Caco-2 (cell line): ENCODE measurements around the gene DNAJA3. TPM values are rescaled to one million over a fixed set of nuclear protein-coding genes. Genes with fewer than 3 reads are reported as not detected.

Experiments
- BruUV-seq: library from RNA; stranded (reverse); fragments of 400-500 nt; replicated peaks from 2 replicates; lab custom pipeline; 2021; lab: Mats Ljungman, UMichigan
- CTCF ChIA-PET: fragments of 300-600 bp; sonication (Branson Sonifier 250); formaldehyde crosslinking; loops from one replicate; lab custom pipeline; 2022; ENCODE audit warnings: antibody characterized with exemption; lab: Charles Lee
- POLR2A ChIA-PET: fragments of 300-600 bp; sonication (Branson Sonifier 250); formaldehyde crosslinking; loops from one replicate; lab custom pipeline; 2022; ENCODE audit warnings: antibody characterized with exemption; lab: Charles Lee
- DNase-seq, 2 experiments: peaks; one replicate each; pipeline versions ENCODE4 v3.0.0 to v3.0.0-alpha.2; 2020 to 2022
- H3K27me3 ChIP-seq: replicated peaks from 2 replicates; pipeline ENCODE4 v1.6.0; 2011; ENCODE audit warnings: low read length; ENCODE audit not compliant: control insufficient read depth, insufficient read depth
- H3K36me3 ChIP-seq: 2 replicates; pipeline ENCODE4 v1.5.1; 2011; ENCODE audit warnings: low read length; ENCODE audit not compliant: control insufficient read depth, insufficient read depth
- H3K4me1 ChIP-seq: fragments of 250-450 bp; sonication (Bioruptor Pico); 2 replicates; pipeline ENCODE4 v1.5.1; 2020; ENCODE audit warnings: mild to moderate bottlenecking
- H3K4me3 ChIP-seq: 2 replicates; pipeline ENCODE4 v1.5.1; 2011; ENCODE audit warnings: low read depth, mild to moderate bottlenecking, control low read depth, low read length
- H3K9me3 ChIP-seq: fragments of 250-450 bp; sonication (Bioruptor Pico); 2 replicates; pipeline ENCODE4 v1.5.1; 2020; ENCODE audit warnings: mild to moderate bottlenecking, moderate library complexity
- H3K27ac Mint-ChIP-seq: one replicate; pipeline ENCODE4 v1.8.0; 2022; ENCODE audit warnings: mixed read lengths; ENCODE audit not compliant: unreplicated experiment
- H3K27me3 Mint-ChIP-seq: one replicate; pipeline ENCODE4 v1.8.0; 2022; ENCODE audit warnings: mixed read lengths; ENCODE audit not compliant: insufficient read depth, unreplicated experiment
- H3K36me3 Mint-ChIP-seq: one replicate; pipeline ENCODE4 v1.8.0; 2022; ENCODE audit warnings: mild to moderate bottlenecking, mixed read lengths; ENCODE audit not compliant: insufficient read depth, unreplicated experiment
- H3K4me1 Mint-ChIP-seq: one replicate; pipeline ENCODE4 v1.8.0; 2022; ENCODE audit warnings: low read depth, mixed read lengths; ENCODE audit not compliant: unreplicated experiment
- H3K4me3 Mint-ChIP-seq: one replicate; pipeline ENCODE4 v1.8.0; 2022; ENCODE audit warnings: mild to moderate bottlenecking, moderate library complexity, mixed read lengths; ENCODE audit not compliant: unreplicated experiment
- H3K9me3 Mint-ChIP-seq: one replicate; pipeline ENCODE4 v1.8.0; 2022; ENCODE audit warnings: mixed read lengths; ENCODE audit not compliant: unreplicated experiment
- intact Hi-C: fragments of 100-400 bp; cut with micrococcal nuclease; formaldehyde crosslinking; loops from one replicate; pipeline ENCODE4 v1.10.0; 2022; ENCODE audit not compliant: unreplicated experiment
- total RNA-seq: library from RNA; stranded (reverse); gene quantifications from 2 replicates; pipeline ENCODE4 v1.2.3, GENCODE V29; 2022
- TF ChIP-seq, protein P1 (sequence below), 2 experiments: fragments of 200-600 bp in 1 of 2; IDR thresholded peaks; 1 replicate in 1 of 2; 2 replicates in 1 of 2; pipeline versions ENCODE4 v1.5.1 to v1.8.0; 2011 to 2022; ENCODE audit warnings: antibody characterized with exemption in 1 of 2, control low read depth in 1 of 2, inconsistent platforms in 1 of 2, low read depth in 1 of 2, low read length in 1 of 2, mild to moderate bottlenecking in 1 of 2, moderate library complexity in 1 of 2; ENCODE audit not compliant: insufficient read depth in 1 of 2, severe bottlenecking in 1 of 2, unreplicated experiment in 1 of 2

Gene DNAJA3
- total RNA-seq, 1 experiment from 2014 or later = 77.1 TPM

DNA sequence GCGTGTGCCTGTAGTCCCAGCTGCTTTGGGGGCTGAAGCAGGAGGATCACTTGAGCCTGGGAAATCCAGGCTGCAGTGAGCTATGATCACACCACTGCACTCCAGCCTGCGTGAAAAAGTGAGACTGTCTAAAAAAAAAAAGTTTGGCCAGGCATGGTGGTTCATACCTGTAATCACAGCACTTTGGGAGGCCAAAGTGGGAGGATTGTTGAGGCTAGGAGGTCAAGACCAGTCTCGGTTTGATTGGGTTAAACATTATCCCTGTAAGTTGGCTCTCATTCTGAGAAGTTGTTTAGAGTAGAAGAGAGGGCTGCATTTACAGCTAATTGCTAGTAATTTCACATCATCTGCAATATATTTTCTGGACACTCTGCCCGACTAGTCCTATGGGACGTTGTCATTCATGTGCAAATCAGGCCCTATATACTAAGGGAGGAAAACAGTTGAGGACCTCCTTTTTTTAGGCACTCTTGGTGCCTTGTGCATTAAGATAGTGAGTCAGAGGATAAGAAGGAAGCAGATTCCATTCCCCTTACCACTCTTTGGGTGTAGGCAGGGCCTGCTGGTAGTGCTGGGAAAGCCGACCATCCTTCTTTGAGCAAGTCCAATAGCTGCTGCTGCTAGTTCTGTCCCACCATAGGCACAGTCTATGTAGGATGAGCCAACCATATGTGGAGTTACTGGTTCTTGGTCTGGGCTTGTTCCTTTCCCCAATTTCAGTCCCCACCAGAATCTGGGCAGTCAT, 69.2 kb downstream of the DNAJA3 start:
- Histone ChIP-seq H3K4me3 (no peak overlapping the region), H3K27me3 (no peaks in the 10 kb centered on the region), H3K4me1 (peaks cover 3% of the 10 kb centered on the region), H3K36me3 (no peaks in the 10 kb centered on the region), H3K9me3 (no peaks in the 10 kb centered on the region)
- H3K36me3 Mint-ChIP-seq = peaks cover 6% of the 10 kb centered on the region
- no peaks in the 10 kb centered on the region for H3K27me3 Mint-ChIP-seq
- H3K4me1 Mint-ChIP-seq = peaks cover 10% of the 10 kb centered on the region
- H3K27ac Mint-ChIP-seq = no peak overlapping the region
- ChIA-PET CTCF (no interaction called here), POLR2A (interaction anchor here (0.6 kb wide), 1 partner anchor 1394 kb away, joined by 3 read pairs; no protein-coding TSS in a partner anchor)
- no peak overlapping the region for H3K4me3 Mint-ChIP-seq
- TF ChIP-seq, protein P1, sequence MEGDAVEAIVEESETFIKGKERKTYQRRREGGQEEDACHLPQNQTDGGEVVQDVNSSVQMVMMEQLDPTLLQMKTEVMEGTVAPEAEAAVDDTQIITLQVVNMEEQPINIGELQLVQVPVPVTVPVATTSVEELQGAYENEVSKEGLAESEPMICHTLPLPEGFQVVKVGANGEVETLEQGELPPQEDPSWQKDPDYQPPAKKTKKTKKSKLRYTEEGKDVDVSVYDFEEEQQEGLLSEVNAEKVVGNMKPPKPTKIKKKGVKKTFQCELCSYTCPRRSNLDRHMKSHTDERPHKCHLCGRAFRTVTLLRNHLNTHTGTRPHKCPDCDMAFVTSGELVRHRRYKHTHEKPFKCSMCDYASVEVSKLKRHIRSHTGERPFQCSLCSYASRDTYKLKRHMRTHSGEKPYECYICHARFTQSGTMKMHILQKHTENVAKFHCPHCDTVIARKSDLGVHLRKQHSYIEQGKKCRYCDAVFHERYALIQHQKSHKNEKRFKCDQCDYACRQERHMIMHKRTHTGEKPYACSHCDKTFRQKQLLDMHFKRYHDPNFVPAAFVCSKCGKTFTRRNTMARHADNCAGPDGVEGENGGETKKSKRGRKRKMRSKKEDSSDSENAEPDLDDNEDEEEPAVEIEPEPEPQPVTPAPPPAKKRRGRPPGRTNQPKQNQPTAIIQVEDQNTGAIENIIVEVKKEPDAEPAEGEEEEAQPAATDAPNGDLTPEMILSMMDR (IDR thresholded peaks at IDR 0.05; ENCODE audit: insufficient read depth in 1 of 2, low read depth in 1 of 2, low read length in 1 of 2, severe bottlenecking in 1 of 2, unreplicated experiment in 1 of 2) = no peak
- BruUV-seq = no TSS peak
- H3K9me3 Mint-ChIP-seq = no peaks in the 10 kb centered on the region
- no peak for DNase-seq
- intact Hi-C loops = no loop called here

DNA sequence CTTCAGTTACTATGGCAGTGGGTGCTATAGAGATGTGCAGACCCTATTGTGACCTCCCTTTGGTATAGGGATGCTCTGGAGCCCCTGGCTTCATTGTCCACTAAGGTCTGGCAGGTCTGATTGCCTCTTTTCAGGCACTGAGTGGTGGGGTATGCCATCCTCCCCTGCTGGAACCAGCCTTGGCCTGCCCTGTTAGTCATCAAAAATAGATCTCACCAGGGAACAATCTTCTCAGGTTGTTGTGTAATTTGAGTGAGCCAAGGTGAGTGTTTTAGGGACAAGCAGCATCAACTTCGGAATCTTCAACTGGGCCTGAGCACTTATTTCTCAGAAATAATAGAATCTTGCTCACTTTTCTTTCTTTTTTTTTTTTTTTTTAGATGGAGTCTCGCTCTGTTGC, 70.1 kb downstream of the DNAJA3 start:
- H3K27ac Mint-ChIP-seq = no peak overlapping the region
- no peaks in the 10 kb centered on the region for H3K27me3 ChIP-seq
- no peaks in the 10 kb centered on the region for H3K9me3 ChIP-seq
- POLR2A ChIA-PET = no interaction called here
- peaks cover 6% of the 10 kb centered on the region for H3K36me3 Mint-ChIP-seq
- BruUV-seq = no TSS peak
- H3K36me3 ChIP-seq = no peaks in the 10 kb centered on the region
- H3K4me3 Mint-ChIP-seq = no peak overlapping the region
- no peaks in the 10 kb centered on the region for H3K27me3 Mint-ChIP-seq
- TF ChIP-seq, protein P1 (IDR thresholded peaks at IDR 0.05; ENCODE audit: insufficient read depth in 1 of 2, low read depth in 1 of 2, low read length in 1 of 2, severe bottlenecking in 1 of 2, unreplicated experiment in 1 of 2) = no peak
- H3K4me3 ChIP-seq = no peak overlapping the region
- peaks cover 12% of the 10 kb centered on the region for H3K4me1 ChIP-seq
- DNase-seq = no peak
- CTCF ChIA-PET = no interaction called here
- H3K4me1 Mint-ChIP-seq = peaks cover 18% of the 10 kb centered on the region
- intact Hi-C loops = no loop called here
- H3K9me3 Mint-ChIP-seq = no peaks in the 10 kb centered on the region

DNA sequence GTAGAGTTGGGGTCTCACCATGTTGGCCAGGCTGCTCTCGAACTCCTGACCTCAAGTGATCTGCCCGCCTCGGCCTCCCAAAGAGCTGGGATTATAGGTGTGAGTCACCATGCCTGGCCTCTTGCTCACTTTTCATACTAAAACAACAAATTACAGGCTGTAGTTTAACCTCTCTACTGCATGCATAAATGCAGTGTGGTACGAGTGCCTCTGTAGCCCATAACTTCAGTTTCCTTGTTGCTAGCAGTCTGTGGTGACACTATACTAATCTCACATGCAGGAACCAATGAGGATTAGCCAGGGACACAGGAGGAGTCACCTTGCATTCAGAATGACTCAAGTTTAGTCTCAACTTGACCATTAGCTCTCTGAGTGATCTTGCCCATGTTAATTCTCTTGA, 70.6 kb downstream of the DNAJA3 start:
- intact Hi-C loops = no loop called here
- DNase-seq = no peak

More for the DNA sequence above, 70.6 kb downstream of the DNAJA3 start:
- Mint-ChIP-seq H3K27me3 (no peaks in the 10 kb centered on the region), H3K36me3 (peaks cover 6% of the 10 kb centered on the region), H3K4me3 (no peak overlapping the region), H3K4me1 (peaks cover 23% of the 10 kb centered on the region), H3K9me3 (no peaks in the 10 kb centered on the region), H3K27ac (no peak overlapping the region)
- TF ChIP-seq, protein P1 (IDR thresholded peaks at IDR 0.05; ENCODE audit: insufficient read depth in 1 of 2, low read depth in 1 of 2, low read length in 1 of 2, severe bottlenecking in 1 of 2, unreplicated experiment in 1 of 2) = no peak
- Histone ChIP-seq H3K4me1 (peaks cover 16% of the 10 kb centered on the region), H3K27me3 (no peaks in the 10 kb centered on the region), H3K36me3 (no peaks in the 10 kb centered on the region), H3K4me3 (no peak overlapping the region), H3K9me3 (no peaks in the 10 kb centered on the region)
- POLR2A ChIA-PET = no interaction called here
- CTCF ChIA-PET = no interaction called here
- BruUV-seq = no TSS peak
